Loucy (cell line): ENCODE data around the gene MAPRE2.

Experiments
- H2AFZ ChIP-seq: fragments of 200-600 bp; sonication (generic); 2 replicates; pipeline ENCODE4 v1.6.0; 2016; ENCODE audit warnings: antibody characterized with exemption, mild to moderate bottlenecking, low read length, moderate library complexity
- H3F3A ChIP-seq: fragments of 200-600 bp; 2 replicates; pipeline ENCODE4 v1.6.0; 2016; ENCODE audit warnings: antibody characterized with exemption, low read depth, mild to moderate bottlenecking
- H3K27me3 ChIP-seq: fragments of 200-600 bp; sonication (generic); 2 replicates; pipeline ENCODE4 v1.6.1; 2014; ENCODE audit warnings: low read length, mild to moderate bottlenecking; ENCODE audit not compliant: insufficient read depth, poor library complexity, severe bottlenecking
- H3K36me3 ChIP-seq: fragments of 200-600 bp; sonication (generic); 2 replicates; pipeline ENCODE4 v1.6.1; 2016; ENCODE audit warnings: low read length; ENCODE audit not compliant: insufficient read depth
- H3K4me1 ChIP-seq: fragments of 200-600 bp; sonication (generic); 2 replicates; pipeline ENCODE4 v1.5.1; 2014; ENCODE audit warnings: low read length, mild to moderate bottlenecking; ENCODE audit not compliant: insufficient read depth, poor library complexity, severe bottlenecking
- H3K4me2 ChIP-seq: fragments of 200-600 bp; sonication (generic); 2 replicates; pipeline ENCODE4 v1.6.0; 2014; ENCODE audit warnings: antibody characterized with exemption, low read length, low read depth, mild to moderate bottlenecking; ENCODE audit not compliant: poor library complexity, severe bottlenecking
- H3K4me3 ChIP-seq: fragments of 200-600 bp; sonication (generic); 2 replicates; pipeline ENCODE4 v1.5.1; 2014; ENCODE audit warnings: low read length, mild to moderate bottlenecking, mixed read lengths; ENCODE audit not compliant: poor library complexity, severe bottlenecking
- H3K79me2 ChIP-seq: fragments of 200-600 bp; sonication (generic); 2 replicates; pipeline ENCODE4 v1.6.1; 2014; ENCODE audit warnings: low read length; ENCODE audit not compliant: insufficient read depth
- H3K9ac ChIP-seq: fragments of 200-600 bp; sonication (generic); 2 replicates; pipeline ENCODE4 v1.6.0; 2014; ENCODE audit warnings: mild to moderate bottlenecking, low read depth, low read length, moderate library complexity; ENCODE audit not compliant: poor library complexity, severe bottlenecking
- H3K9me2 ChIP-seq: fragments of 200-600 bp; sonication (generic); replicated peaks from 2 replicates; pipeline ENCODE4 v1.6.1; 2016; ENCODE audit warnings: low read depth, low read length, mixed read lengths
- H3K9me3 ChIP-seq: fragments of 200-600 bp; sonication (generic); 2 replicates; pipeline ENCODE4 v1.6.1; 2014; ENCODE audit warnings: mild to moderate bottlenecking, antibody characterized with exemption, low read length, low read depth; ENCODE audit not compliant: insufficient read depth
- H4K20me1 ChIP-seq: fragments of 200-600 bp; sonication (generic); 2 replicates; pipeline ENCODE4 v1.6.0; 2014; ENCODE audit warnings: antibody characterized with exemption, low read length, mild to moderate bottlenecking; ENCODE audit not compliant: insufficient read depth, poor library complexity, severe bottlenecking
- CTCF ChIP-seq: fragments of 200-600 bp; sonication (generic); conservative IDR thresholded peaks from 2 replicates; pipeline ENCODE4 v1.5.1; 2014; ENCODE audit warnings: mild to moderate bottlenecking, antibody characterized with exemption, low read length
- EZH2phosphoT487 ChIP-seq: fragments of 200-600 bp; IDR thresholded peaks from 2 replicates; pipeline ENCODE4 v1.6.1; 2018; ENCODE audit warnings: antibody characterized with exemption, mild to moderate bottlenecking, moderate library complexity, borderline replicate concordance

Gene MAPRE2

GRCh38 chr18:35040988-35041814, at the start of gene MAPRE2:
Gene MAPRE2, plus strand, starts transcription at chr18:35041413. Its CDS starts 127 bp downstream, at chr18:35041540.
- Histone ChIP-seq H3F3A (no peaks in the 10 kb centered on the region), H3K4me1 (peaks cover 72% of the 10 kb centered on the region), H3K4me2 (peak within 1 kb of the TSS; percentile 92), H3K36me3 (no peaks in the 10 kb centered on the region), H3K27me3 (no peaks in the 10 kb centered on the region), H3K79me2 (peaks cover 48% of the 10 kb centered on the region), H3K9ac (peak within 1 kb of the TSS; percentile 82), H3K9me2 (no peaks in the 10 kb centered on the region), H3K9me3 (no peaks in the 10 kb centered on the region), H3K4me3 (peak within 1 kb of the TSS; percentile 92), H2AFZ (peak within 1 kb of the TSS; percentile 83), H4K20me1 (peaks cover 41% of the 10 kb centered on the region)
- no peak for TF ChIP-seq CTCF

GRCh38 chr18:34991561-34991960, 49.7 kb upstream of the MAPRE2 start:
- Histone ChIP-seq H3K9ac (no peak overlapping the region), H3K4me2 (no peak overlapping the region), H3K27me3 (no peaks in the 10 kb centered on the region), H3K9me2 (no peaks in the 10 kb centered on the region), H4K20me1 (no peaks in the 10 kb centered on the region), H3K79me2 (no peaks in the 10 kb centered on the region), H3K9me3 (no peaks in the 10 kb centered on the region), H2AFZ (no peak overlapping the region), H3K36me3 (no peaks in the 10 kb centered on the region), H3F3A (no peaks in the 10 kb centered on the region), H3K4me3 (no peak overlapping the region), H3K4me1 (peaks cover 21% of the 10 kb centered on the region)
- TF ChIP-seq EZH2phosphoT487 = no peak
- TF ChIP-seq CTCF = no peak

GRCh38 chr18:34993289-34993688, 47.9 kb upstream of the MAPRE2 start:
- Histone ChIP-seq H4K20me1 (no peaks in the 10 kb centered on the region), H3K79me2 (no peaks in the 10 kb centered on the region), H3K9me3 (no peaks in the 10 kb centered on the region), H2AFZ (no peak overlapping the region), H3K36me3 (no peaks in the 10 kb centered on the region), H3F3A (no peaks in the 10 kb centered on the region), H3K4me1 (peaks cover 18% of the 10 kb centered on the region), H3K4me3 (no peak overlapping the region), H3K4me2 (no peak overlapping the region), H3K9ac (no peak overlapping the region), H3K27me3 (no peaks in the 10 kb centered on the region), H3K9me2 (no peaks in the 10 kb centered on the region)
- TF ChIP-seq CTCF (no peak), EZH2phosphoT487 (no peak)
